ENCODE results near the gene KIF3C.
"Not testable (repeated sequence)": the region's sequence is repeated elsewhere in the genome, so short reads cannot be mapped to it uniquely, and the experiment has no call there.

The KIF3C gene

GRCh38 chr2:25966531-25967270, 15.6 kb downstream of the KIF3C start:
- Mint-ChIP-seq H3K27ac (no peak overlapping the region), H3K4me3 (no peak overlapping the region), H3K27me3 (no peaks in the 10 kb centered on the region), H3K4me1 (ENCODE audit: low read depth in 2 of 2) (peaks cover 0 to 2% of the 10 kb centered on the region in 2 donors), H3K36me3 (ENCODE audit: insufficient read depth) (no peaks in the 10 kb centered on the region), H3K9me3 (no peaks in the 10 kb centered on the region)
- ATAC-seq (replicated peaks) (no peak), DNase-seq (no peak)

- Mint-ChIP-seq H3K9me3 (no peaks in the 10 kb centered on the region), H3K27me3 (no peaks in the 10 kb centered on the region), H3K4me3 (no peak overlapping the region), H3K4me1 (ENCODE audit: low read depth in 2 of 2) (peaks cover 8% of the 10 kb centered on the region in 2 donors), H3K27ac (no peak overlapping the region), H3K36me3 (ENCODE audit: insufficient read depth) (no peaks in the 10 kb centered on the region)
- DNase-seq (no peak), ATAC-seq (replicated peaks) (no peak)
These were observed 17.4 kb downstream of the KIF3C start for GRCh38 chr2:25964891-25965290.

DNA sequence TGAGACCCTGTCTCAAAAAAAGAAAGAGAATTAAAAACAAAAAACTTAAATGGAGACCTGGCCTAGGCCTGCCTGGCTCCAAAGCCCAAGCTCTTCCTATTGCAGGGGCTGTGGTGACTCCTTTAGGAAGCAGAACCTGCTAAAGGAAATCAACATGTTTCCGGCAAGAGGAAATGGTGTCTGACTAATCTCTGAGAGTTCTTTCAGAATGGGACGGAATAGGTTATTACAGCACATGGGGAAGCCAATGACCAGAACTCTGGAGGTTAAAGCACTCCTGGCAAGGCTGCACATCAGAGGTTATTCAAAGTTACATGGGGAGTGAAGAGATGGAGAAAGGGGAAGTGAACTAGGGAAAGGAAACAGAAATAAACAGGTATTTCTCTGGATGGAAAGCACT, 21.4 kb downstream of the KIF3C start:
- DNase-seq (no peak), ATAC-seq (replicated peaks) (peak; percentile 31)
- no peaks in the 10 kb centered on the region for H3K9me3 Mint-ChIP-seq
- H3K4me3 Mint-ChIP-seq, result peak overlapping the region in 1 of 2 donors; percentile 6
- peak overlapping the region in 1 of 2 donors; percentile 77 for H3K27ac Mint-ChIP-seq
- H3K27me3 Mint-ChIP-seq, result no peaks in the 10 kb centered on the region
- H3K4me1 Mint-ChIP-seq (ENCODE audit: low read depth in 2 of 2), result peaks cover 7 to 8% of the 10 kb centered on the region in 2 donors
- no peaks in the 10 kb centered on the region for H3K36me3 Mint-ChIP-seq (ENCODE audit: insufficient read depth)

- DNase-seq (no peak), ATAC-seq (replicated peaks) (no peak)
- no peaks in the 10 kb centered on the region for H3K27me3 Mint-ChIP-seq
- peaks cover 7 to 8% of the 10 kb centered on the region in 2 donors for H3K4me1 Mint-ChIP-seq (ENCODE audit: low read depth in 2 of 2)
- peak overlapping the region in 1 of 2 donors; percentile 77 for H3K27ac Mint-ChIP-seq
- no peak overlapping the region for H3K4me3 Mint-ChIP-seq
- H3K9me3 Mint-ChIP-seq, result no peaks in the 10 kb centered on the region
- H3K36me3 Mint-ChIP-seq (ENCODE audit: insufficient read depth), result no peaks in the 10 kb centered on the region
These were observed 21.9 kb downstream of the KIF3C start for GRCh38 chr2:25960396-25960795.

GRCh38 chr2:25958611-25959010, 23.7 kb downstream of the KIF3C start:
- H3K27me3 Mint-ChIP-seq; H3K4me1 Mint-ChIP-seq (ENCODE audit: low read depth in 2 of 2); H3K27ac Mint-ChIP-seq; ATAC-seq (replicated peaks); H3K4me3 Mint-ChIP-seq; DNase-seq; H3K36me3 Mint-ChIP-seq (ENCODE audit: insufficient read depth); H3K9me3 Mint-ChIP-seq: not testable (repeated sequence)

DNA sequence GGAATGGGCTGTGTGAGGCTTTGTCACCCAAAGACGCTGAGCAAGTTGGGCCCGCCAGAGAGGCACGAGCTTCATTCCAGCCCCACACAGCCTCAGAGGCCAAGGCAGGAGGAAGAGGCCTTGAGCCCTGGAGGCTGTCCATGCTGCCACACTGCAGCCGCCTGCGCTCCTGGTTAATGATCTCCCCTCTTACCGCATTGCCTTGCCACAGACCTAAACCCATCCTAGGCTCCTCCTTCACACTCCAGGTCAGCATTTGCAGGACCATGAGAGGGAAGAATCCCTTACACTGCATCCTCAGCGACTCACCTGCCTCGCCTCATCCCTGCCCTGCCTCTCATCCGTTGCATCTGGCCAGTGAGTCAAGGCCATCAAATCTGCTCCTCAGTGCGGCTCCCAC, 24.6 kb downstream of the KIF3C start:
- H3K27ac Mint-ChIP-seq, result no peak overlapping the region
- DNase-seq (no peak), ATAC-seq (replicated peaks) (no peak)
- no peak overlapping the region for H3K4me3 Mint-ChIP-seq
- no peaks in the 10 kb centered on the region for H3K9me3 Mint-ChIP-seq
- H3K27me3 Mint-ChIP-seq, result no peaks in the 10 kb centered on the region
- no peaks in the 10 kb centered on the region for H3K36me3 Mint-ChIP-seq (ENCODE audit: insufficient read depth)
- H3K4me1 Mint-ChIP-seq (ENCODE audit: low read depth in 2 of 2), result peaks cover 7 to 8% of the 10 kb centered on the region in 2 donors

- H3K27ac Mint-ChIP-seq, result peak overlapping the region in 1 of 2 donors; percentile 49
- H3K9me3 Mint-ChIP-seq, result no peaks in the 10 kb centered on the region
- no peaks in the 10 kb centered on the region for H3K27me3 Mint-ChIP-seq
- no peak overlapping the region for H3K4me3 Mint-ChIP-seq
- DNase-seq (no peak), ATAC-seq (replicated peaks) (no peak)
- H3K36me3 Mint-ChIP-seq (ENCODE audit: insufficient read depth), result no peaks in the 10 kb centered on the region
- H3K4me1 Mint-ChIP-seq (ENCODE audit: low read depth in 2 of 2), result peaks cover 5 to 6% of the 10 kb centered on the region in 2 donors
These were observed 26.3 kb downstream of the KIF3C start for GRCh38 chr2:25955869-25956535.

DNA sequence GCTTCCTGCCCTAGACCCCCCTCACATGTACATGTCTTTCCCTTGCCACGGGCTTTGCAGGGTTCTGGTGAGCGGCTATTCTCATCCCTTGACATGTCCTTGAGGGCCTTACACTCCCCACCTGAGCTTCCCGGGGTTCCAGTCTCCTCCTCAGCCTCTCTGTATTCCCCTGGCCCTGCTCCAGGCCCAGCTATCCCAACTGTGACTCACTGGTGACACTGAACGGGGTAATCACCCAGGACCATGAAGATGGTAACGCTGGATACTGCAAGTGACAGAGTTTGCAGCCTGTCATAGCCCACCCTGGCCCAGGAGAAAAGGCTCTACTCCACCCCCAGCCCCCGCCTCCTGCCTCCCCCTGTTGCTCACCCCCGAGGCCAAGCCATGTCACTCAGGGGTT, 27.3 kb downstream of the KIF3C start:
- Mint-ChIP-seq H3K9me3 (no peaks in the 10 kb centered on the region), H3K27ac (peak overlapping the region in 1 of 2 donors; percentile 49), H3K36me3 (ENCODE audit: insufficient read depth) (no peaks in the 10 kb centered on the region), H3K4me3 (no peak overlapping the region), H3K27me3 (no peaks in the 10 kb centered on the region), H3K4me1 (ENCODE audit: low read depth in 2 of 2) (peaks cover 0 to 2% of the 10 kb centered on the region in 2 donors)
- ATAC-seq (replicated peaks), result no peak
- no peak for DNase-seq

DNA sequence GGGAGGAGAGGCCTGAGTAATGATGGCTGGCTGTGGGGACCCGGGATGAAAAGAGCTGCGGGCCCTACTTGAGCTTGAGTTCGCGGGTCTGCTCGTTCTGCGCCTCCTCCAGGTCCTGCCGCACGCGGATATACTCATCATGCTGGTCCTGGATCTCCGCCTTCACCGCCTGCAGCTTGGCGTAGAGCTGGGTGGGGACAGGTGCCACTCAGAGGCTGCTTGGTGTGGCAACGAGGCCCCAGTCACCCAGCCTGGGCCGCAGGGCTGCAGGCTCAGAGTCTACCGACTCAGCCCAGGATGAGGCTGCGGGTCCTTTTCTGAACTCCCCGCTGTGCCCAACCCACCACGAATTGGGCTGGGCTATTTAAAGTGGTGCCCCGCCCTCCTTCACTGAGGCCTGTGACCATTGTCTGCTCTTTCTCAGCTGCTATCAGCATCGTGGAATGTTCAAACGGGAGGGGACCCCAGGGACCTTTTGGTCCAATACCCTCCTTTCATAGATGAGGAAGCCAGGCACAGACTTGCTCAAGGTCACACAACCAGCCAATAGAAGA, 28.0 kb downstream of the KIF3C start:
- Mint-ChIP-seq H3K36me3 (ENCODE audit: insufficient read depth) (peaks cover under 1% of the 10 kb centered on the region), H3K27ac (no peak overlapping the region), H3K27me3 (no peaks in the 10 kb centered on the region), H3K9me3 (no peaks in the 10 kb centered on the region), H3K4me3 (no peak overlapping the region), H3K4me1 (ENCODE audit: low read depth in 2 of 2) (peaks cover 0 to 2% of the 10 kb centered on the region in 2 donors)
- ATAC-seq (replicated peaks) (no peak), DNase-seq (no peak)

GRCh38 chr2:25951071-25951547, 31.2 kb downstream of the KIF3C start:
- Mint-ChIP-seq H3K36me3 (ENCODE audit: insufficient read depth) (peaks cover 3% of the 10 kb centered on the region), H3K4me3 (no peak overlapping the region), H3K9me3 (no peaks in the 10 kb centered on the region), H3K27ac (no peak overlapping the region), H3K27me3 (no peaks in the 10 kb centered on the region), H3K4me1 (ENCODE audit: low read depth in 2 of 2) (peaks cover 0 to 2% of the 10 kb centered on the region in 2 donors)
- peak; percentile 59 to 63 (median 60) for DNase-seq
- peak; percentile 94 for ATAC-seq (replicated peaks)

DNA sequence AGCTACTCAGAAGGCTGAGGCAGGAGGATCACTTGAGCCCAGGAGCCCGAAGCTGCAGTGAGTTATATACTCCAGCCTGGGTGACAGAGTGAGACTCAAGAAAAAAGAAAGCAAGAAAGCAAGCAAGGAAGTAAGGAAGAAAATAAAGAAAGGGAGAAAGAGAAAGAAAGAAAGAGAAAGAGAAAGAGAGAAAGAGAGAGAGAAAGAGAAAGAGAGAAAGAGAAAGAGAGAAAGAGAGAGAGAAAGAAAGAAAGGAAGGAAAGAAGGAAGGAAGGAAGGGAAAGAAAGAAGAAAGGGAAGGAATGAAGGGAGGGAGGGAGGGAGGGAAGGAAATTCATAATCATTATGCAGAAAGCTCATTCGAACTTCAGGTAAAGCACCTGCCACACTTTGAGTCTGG, 33.9 kb downstream of the KIF3C start:
- DNase-seq, result no peak
- Mint-ChIP-seq H3K27me3 (no peaks in the 10 kb centered on the region), H3K4me1 (ENCODE audit: low read depth in 2 of 2) (peaks cover 0 to 2% of the 10 kb centered on the region in 2 donors), H3K9me3 (no peaks in the 10 kb centered on the region), H3K36me3 (ENCODE audit: insufficient read depth) (peaks cover 3% of the 10 kb centered on the region), H3K4me3 (no peak overlapping the region), H3K27ac (no peak overlapping the region)
- ATAC-seq (replicated peaks), result no peak

DNA sequence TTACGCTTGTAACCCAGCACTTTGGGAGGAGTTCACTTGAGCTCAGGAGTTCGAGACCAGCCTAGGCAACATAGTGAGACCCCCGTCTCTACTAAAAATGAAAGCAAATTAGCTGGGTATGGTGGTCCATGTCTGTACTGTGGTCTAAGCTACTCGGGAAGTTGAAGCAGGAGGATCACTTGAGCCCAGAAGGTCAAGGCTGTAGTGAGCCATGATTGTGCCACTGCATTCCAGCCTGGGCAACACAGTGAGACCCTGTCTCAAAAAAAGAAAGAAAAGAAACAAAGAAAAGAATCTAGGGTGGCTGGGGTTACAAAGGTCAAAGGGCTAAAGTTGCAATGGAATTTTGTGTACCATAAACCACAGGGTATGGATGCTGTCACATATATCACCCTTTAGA, 41.3 kb downstream of the KIF3C start:
- no peaks in the 10 kb centered on the region for H3K27me3 Mint-ChIP-seq
- H3K9me3 Mint-ChIP-seq, result no peaks in the 10 kb centered on the region
- no peaks in the 10 kb centered on the region for H3K4me1 Mint-ChIP-seq (ENCODE audit: low read depth in 2 of 2)
- ATAC-seq (replicated peaks) (no peak), DNase-seq (no peak)
- peaks cover 2% of the 10 kb centered on the region for H3K36me3 Mint-ChIP-seq (ENCODE audit: insufficient read depth)
- H3K4me3 Mint-ChIP-seq, result no peak overlapping the region
- no peak overlapping the region for H3K27ac Mint-ChIP-seq

- H3K4me1 Mint-ChIP-seq (ENCODE audit: low read depth in 2 of 2), result no peaks in the 10 kb centered on the region
- no peaks in the 10 kb centered on the region for H3K9me3 Mint-ChIP-seq
- H3K27me3 Mint-ChIP-seq, result no peaks in the 10 kb centered on the region
- H3K4me3 Mint-ChIP-seq, result no peak overlapping the region
- H3K36me3 Mint-ChIP-seq (ENCODE audit: insufficient read depth), result peaks cover 2% of the 10 kb centered on the region
- DNase-seq, result no peak
- ATAC-seq (replicated peaks), result no peak
- H3K27ac Mint-ChIP-seq, result peak overlapping the region; percentile 41 to 84
These were observed 43.0 kb downstream of the KIF3C start for GRCh38 chr2:25939257-25939668.

DNA sequence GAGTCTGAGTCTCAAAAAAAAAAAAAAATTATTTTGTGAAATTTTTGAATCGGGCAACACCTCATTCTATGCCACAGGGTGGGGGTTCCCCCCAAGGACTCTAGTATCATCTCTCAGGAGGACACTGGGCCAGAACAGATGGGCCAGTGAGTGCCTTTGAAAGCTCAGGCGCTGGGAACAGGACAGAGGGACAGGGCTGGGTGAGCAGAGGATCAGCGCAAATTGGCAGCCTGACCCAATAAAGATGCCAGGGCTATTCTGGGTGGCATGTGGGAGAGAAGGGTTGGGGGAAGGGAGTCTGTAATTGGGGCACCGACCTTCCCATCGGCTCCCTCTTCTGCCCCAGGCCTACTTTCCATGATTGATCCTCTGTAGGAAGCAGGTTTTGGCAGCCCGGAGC, 44.0 kb downstream of the KIF3C start:
- H3K9me3 Mint-ChIP-seq, result no peaks in the 10 kb centered on the region
- H3K27ac Mint-ChIP-seq, result peak overlapping the region in 1 of 2 donors; percentile 84
- no peaks in the 10 kb centered on the region for H3K27me3 Mint-ChIP-seq
- ATAC-seq (replicated peaks) (no peak), DNase-seq (no peak)
- no peaks in the 10 kb centered on the region for H3K4me1 Mint-ChIP-seq (ENCODE audit: low read depth in 2 of 2)
- H3K4me3 Mint-ChIP-seq, result no peak overlapping the region
- H3K36me3 Mint-ChIP-seq (ENCODE audit: insufficient read depth), result peaks cover 2% of the 10 kb centered on the region

Data from effector memory CD8-positive, alpha-beta T cell (primary cell).